Measurements from ENCODE around the gene SOX1.

The SOX1 gene

DNA sequence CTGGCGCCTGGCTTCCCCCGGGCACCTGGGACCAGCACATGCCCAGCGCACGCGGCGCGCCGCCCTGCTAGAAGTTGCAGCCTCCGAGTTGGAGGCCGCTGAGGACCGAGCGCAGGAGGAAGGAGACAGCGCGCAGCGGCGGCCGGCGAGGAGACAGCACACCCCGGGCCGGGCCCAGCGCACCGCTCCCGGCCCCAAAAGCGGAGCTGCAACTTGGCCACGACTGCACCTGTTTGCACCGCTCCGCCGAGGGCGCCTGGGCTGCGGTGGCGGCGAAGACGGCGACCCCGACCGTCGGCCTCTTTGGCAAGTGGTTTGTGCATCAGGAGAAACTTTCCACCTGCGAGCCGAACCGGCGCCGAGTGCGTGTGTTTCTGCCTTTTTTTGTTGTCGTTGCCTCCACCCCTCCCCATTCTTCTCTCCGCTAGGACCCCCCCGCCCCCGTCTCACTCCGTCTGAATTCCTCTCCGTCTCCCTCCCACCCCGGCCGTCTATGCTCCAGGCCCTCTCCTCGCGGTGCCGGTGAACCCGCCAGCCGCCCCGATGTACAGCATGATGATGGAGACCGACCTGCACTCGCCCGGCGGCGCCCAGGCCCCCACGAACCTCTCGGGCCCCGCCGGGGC is at the start of gene SOX1:
SOX1 (plus strand) TSS at position 34 of the 626 bp plus-strand sequence; CDS start at position 544, 510 bp downstream.
- no peak for DNase-seq

DNA sequence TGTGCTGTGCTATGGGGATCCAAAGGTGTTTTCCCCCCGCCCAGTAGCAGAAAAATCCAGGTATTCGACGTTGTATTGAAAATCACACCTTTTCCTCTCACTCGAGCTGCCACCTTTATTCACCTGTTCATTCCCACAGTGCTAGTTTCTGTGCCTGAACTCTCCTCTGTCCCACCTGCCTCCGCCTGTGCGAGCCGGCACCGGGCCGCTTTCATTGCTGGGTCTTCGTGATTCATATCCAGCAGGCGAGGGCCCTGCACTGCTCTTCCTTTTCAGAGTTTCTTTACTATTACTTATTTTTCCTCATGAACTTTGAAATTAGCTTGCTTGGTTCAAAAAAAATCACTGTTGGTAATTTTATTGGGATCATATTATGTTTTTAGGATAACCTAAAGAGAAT is 42.4 kb upstream of the SOX1 start:
- no peak for DNase-seq

DNA sequence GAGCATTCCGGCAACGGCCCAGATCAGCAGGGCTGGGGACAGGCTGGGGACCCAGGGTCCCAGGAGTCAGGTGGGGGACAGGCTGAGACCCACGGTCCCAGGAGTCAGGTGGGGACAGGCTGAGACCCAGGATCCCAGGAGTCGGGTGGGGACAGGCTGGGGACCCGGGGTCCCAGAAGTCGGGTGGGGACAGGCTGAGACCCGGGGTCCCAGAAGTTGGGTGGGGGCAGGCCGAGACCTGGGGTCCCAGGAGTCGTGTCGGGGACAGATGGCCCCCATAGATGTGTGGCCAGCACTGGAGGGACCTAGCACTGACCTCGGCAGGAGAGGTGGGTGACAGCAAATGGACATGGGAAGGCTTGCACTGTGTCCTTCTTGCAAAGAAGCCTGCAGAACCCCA is 39.7 kb upstream of the SOX1 start:
- DNase-seq, result no peak

DNA sequence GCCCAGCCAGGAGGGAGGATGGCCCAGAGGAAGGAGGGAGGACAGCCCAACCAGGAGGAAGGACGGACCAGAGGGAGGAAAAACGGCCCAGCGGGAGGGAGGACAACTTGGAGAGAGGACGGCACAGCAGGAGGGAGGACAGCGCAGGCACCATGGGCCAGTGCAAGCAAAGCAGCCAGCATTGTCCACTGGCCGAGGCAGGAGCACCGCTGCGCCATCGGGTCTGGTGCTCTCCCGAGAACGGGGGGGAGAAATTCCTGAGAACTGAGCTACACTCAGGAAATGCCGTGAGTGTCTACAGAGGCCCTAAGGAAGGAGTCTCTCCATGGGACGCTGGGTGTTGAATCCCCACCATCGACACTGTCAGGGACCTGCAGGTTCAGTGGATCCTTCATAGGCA is 38.5 kb upstream of the SOX1 start:
- no peak for DNase-seq

DNA sequence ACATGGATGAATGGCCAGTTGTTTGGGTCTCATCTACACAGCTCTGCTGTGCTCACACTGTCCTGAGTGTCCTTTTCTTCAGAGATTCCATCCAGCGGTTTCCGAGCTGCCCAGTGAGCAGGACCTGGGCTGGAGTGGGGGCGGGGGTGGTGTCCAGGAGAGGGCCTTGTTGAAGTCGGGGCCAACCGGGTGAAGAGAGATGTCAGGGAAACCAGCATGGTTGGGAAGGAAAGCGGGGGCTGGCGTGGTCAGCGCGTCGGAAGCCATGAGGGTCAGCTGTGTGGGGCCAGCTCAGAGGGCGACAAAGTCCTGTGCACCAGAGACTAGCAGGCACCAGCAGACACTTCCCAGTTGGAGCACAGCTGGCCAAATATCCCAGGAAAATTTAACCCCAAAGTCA is 37.8 kb upstream of the SOX1 start:
- no peak for DNase-seq

DNA sequence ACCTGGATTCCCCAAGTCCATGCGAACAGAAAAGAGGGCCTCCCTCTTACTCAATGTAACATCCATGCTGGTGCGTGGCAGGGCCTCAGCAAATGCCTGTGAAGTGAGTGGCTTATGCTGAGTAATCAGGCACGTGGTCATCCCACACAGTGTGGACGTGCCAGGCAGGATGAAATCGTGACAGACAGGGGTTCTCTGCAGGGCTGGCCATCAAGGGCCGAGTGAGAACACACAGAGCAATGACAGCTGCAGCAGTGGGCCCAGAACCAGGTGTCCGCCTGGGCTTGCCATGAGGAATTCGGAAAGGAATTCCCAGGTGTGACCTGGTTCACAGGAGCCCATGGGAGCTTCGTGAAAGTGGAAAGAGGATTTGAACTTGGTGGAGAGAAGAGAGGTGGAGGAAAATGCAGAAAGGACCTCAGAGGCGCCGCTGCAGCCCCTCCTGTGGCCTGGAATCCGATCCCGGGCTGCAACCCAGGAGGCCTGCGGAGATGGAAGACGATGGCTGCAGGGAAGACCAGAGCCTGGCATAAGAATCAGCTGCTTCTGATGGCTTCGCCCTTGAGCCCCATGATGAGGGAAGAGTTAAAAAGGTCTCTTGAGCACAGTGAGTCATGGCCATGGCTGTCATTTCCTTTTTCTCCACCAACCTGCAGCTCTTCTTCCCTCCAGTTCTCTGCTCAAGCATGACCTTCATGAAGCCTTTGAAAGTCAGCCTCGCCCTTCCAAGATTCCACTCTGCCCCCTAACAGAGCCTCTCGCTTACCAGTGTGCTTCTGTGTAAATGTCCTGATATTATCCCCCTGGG is 34.6 kb upstream of the SOX1 start:
- no peak for DNase-seq

DNA sequence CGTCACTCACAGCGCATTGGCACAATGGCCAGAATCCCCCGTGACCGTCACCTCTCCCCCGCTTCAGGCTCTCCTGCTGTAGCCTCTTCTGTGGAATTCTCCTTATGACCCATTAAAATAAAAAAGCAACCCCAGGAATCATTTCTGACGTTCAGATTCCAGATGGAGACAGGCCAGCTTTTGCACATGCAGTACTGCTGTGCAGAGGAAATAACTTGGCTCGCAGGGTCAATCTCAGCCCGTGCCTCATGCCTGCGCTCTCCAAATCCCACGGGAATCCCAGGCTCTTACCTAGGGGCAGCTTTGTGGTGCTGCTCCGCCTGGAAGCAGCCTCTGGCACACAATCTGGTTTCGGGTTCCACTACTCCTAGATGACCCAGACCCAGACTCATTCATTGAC is 32.7 kb upstream of the SOX1 start:
- no peak for DNase-seq

DNA sequence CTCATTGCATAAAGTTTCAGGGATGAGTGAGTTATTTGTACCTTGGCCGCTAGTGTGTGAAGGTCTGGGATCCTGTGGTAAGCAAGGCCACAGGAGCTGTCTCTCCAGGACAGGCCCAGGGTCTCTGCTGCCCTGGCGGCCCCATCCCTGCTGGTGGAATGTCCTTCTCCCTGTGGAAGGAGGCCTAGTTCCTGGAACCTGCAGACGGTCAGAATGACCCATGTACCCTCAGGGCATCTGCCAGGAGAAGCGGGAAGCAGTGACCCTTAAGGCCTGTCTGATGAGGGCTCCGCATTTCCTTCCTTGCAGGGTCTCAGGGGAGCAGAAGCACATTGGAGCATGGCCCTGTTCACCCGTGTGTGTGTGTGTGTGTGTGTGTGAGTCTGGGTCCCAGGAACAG is 32.1 kb upstream of the SOX1 start:
- no peak for DNase-seq

DNA sequence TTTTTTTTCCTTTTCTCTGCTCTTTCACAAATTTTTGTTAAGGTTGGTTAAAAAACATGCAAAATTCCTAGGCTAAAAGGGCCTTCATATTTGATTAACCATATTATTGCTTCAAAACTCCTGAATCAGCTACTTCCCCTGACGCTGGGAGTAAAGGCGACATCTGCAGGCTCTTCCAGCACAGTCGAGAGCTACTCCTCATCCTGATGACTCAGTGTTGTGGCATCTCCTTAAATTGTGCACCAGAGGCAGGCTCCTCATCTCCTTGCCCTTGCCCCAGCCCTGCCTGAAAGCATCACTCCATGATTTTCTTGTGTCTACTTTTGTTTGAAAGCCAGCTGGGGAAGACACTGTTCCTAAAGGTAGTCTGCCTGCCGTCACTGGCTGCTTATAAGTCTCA is 24.5 kb upstream of the SOX1 start:
- no peak for DNase-seq

DNA sequence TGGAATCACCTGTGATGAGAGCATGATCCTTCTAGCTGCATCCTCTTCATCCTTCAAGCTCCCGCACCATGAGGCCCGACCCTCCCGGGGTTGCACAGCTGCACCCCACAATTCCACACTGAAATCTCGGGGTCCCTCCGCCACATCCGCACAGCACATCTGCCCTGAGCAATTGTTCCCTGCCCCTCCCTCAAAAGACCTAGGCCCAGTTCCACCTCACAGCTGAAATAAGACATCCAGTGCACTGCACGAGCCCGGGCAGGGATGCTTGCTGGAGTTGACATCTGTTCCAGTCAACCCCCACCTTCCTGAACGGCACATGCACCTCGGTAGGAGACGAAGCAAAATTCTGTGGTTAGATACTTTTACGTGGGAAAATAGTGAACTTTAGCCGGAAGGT is 14.7 kb upstream of the SOX1 start:
- no peak for DNase-seq

DNA sequence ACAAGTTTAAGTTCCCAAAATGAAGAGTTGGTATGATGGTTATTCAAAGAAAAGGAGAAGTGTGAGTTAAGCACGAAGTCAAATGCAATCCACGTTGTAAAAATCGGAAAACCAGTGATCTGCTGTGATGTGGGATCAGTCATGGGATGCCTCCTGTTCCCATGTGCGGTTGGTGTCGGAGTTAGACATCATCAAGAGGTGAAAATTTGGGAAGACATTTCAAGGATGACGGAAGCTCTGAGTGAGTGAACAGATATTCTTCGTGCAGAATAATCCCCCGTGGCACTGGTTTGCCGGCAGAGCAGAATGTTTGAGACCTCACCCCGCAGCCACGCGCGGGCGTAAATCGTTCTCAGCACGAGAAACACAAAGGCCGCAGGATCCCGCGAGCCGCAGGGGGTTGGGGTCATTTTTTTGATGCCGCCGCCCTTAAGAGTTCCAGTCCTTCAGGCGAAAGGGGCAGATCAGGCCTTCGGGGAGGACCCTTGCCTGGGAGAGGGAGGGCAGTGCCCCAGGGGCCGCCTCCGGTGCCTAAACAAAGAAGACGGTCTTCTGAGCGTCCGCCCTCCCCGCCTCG is 13.7 kb upstream of the SOX1 start:
- no peak for DNase-seq

DNA sequence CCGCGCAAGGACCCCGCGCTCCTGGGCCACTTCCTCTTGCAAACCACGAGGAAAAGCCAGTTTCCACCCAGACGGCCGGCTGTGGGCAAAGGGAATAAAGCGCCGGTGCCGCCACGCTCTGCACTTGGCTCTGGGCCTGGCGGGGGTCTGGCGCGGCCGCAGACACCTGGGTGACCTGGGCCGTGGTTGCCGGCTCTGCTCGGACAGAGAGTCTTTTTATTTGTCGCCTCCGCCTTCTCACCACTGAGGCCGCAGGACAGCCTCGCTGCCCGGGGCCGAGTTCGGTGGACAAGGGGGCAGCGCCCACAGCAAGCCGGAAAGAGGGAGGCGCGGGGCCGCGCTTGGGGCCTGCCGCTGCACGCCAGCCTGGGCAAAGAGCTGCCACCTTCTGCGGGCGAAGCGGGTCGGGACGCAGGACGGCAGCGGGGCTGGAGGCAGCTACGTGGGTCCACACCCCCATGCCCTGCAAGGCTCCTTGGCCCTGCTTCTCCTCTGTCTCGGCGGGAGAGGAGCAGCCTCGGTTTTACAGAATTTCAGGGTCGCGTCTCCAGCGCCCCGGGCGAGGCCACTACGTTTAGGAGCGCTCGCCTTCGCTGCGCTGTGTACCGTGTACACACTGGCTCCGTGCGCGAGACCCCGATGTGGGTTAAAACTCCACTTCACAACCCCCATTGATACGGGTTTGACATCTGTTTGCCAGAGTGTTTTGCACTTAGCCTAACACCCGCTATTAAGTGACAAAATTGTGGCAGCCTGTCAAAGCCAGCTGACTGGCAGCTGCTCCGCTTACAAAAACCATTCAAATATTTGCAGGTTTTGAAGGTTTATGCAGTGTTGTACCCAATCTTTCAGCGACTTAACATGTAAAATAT is 13.0 kb upstream of the SOX1 start:
- no peak for DNase-seq

DNA sequence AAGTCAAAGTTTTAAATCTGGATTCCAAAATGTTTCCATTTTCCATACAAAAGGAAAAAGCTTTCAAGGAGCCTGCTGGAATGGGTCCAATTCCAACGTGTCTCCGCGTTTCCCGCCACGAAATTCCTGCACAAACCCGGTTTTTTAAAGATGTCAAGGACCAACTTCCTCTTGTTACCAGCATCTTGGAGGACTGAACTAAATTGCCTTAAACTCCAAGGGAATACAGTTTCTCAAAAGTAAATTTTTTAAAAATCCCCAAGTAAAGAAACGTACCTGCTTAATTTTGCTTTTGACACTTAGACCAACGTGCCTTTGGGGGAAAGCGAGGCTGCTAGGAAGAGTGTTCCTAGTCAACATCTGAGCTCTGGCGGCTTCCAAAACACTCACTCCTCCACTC is 12.3 kb upstream of the SOX1 start:
- DNase-seq, result no peak

DNA sequence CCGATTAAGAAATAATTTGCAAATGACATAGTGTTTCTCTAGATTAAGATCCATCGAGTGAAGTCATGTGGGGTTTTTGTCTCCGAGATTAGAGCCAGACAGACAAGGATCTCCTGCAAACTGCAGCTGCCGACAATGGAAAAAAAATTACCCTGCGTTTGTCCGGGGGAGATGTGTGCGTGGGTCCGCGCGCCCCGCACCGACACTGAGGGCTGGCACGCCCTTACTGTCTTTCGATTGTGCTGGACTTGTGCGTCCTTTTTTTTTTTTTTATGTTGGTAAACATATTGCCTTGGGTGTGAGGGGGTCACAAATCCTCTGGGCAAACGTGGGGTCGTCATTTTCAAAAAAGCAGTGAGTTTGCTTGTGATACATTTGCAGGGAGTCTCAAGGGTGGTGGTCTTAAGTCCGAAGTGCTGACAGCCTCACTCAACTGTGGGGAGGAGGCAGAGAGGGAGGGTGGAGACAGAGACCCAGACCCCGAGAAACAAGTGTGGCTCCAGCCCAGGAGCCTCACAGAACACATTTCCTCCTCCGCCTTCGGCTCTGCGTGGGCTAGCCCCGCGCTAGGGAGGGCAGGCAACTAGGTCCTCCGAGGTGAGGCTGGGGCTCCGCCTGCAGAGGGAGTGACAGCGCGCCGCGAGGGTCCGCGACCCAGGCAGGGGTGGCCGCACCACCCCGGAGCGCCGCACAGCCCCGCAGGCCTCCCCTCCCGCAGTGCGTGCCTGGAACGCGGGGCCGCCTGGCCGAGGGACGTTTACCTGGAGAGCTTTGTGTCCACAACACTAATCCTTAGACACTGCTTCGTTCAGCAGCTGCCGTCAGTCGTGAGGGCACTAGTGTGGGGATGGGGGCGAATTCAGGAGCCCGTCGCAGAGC is 11.7 kb upstream of the SOX1 start:
- DNase-seq, result no peak

DNA sequence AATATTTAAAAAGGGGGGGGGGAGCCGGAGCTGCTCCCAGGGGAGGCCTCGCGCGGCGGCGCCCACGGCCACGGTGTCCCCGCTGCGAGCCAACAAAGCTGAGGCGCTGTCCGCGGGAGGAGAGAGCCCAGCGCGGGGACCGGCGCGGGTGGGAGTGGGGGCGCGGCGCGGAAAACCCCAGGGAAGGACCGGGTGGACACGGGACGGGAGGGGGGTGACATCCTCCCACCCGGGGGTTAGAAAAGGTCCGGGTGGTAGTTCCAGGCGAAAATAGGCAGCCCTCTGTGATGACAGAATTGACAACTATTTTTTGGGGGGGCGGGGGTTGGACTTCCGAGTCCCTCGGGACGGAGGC is 11.1 kb upstream of the SOX1 start:
- DNase-seq, result no peak

DNA sequence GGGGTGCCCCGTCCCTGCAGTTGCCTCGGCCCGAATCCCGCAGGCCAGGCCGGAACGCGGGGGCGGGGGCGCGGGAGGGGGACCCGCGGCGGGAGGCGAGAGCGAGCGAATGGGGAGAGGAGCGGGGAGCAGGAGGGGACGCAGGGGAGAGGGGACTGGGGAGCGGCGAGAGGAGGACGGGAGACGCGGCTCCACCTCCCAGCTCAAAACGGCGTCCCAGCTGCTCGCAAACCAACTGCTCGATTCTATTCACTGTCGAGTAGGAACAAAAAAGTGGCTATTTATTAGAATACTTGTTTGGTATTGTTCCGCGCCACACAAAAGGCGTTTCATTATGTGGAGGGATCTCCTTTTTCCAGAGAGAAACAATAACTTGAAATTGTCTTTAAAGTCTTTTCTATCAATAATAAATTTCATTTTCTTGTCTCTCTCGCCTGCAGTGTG is 10.6 kb upstream of the SOX1 start:
- DNase-seq, result no peak

DNA sequence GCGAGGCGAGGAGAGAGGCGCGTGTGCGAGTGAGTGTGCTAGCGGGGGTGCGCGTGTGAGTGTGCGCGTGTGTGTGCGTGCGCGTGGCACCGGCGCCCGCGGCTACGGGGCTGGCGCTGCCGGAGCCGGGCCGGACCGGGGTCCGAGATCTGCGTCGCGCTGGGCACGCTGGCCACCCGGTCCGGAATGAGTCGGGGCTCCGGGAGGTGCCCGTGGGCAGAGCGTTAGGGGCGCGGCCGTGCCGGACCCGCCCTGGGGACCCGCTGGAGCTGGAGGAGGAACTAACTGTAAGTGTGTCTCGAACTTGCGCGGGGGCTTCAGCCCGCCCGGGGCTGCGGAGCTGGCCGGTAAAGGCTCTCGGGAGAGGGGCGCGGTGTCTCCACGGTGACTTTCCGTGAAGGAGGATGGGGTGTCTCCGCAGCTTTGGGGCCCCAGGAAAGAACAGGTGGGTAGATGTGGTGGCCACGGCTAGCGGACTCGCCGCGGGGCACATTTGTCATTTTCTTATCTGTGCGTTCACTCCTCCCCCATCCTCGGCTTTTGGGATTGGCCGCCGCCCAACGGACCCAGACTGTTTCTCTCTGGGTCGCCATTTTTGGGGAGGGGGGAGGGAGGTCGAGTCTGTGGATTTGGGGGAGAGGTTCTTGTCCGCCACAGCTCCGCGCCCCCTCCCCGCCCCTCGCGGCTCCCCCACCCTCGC is 10.1 kb upstream of the SOX1 start:
- no peak for DNase-seq

DNA sequence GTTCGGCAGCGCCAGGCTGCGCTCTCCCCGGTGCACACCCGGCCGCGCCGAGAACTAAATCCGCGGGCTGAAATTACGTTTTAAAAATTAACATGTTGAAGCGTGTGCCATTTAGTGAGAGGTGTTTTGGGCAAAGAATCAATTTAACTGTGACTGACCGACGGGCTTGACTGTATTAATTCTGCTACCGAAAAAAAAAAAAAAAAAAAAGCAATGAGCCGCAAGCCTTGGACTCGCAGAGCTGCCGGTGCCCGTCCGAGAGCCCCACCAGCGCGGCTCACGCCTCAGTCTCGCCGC is 9.6 kb upstream of the SOX1 start:
- DNase-seq, result no peak

DNA sequence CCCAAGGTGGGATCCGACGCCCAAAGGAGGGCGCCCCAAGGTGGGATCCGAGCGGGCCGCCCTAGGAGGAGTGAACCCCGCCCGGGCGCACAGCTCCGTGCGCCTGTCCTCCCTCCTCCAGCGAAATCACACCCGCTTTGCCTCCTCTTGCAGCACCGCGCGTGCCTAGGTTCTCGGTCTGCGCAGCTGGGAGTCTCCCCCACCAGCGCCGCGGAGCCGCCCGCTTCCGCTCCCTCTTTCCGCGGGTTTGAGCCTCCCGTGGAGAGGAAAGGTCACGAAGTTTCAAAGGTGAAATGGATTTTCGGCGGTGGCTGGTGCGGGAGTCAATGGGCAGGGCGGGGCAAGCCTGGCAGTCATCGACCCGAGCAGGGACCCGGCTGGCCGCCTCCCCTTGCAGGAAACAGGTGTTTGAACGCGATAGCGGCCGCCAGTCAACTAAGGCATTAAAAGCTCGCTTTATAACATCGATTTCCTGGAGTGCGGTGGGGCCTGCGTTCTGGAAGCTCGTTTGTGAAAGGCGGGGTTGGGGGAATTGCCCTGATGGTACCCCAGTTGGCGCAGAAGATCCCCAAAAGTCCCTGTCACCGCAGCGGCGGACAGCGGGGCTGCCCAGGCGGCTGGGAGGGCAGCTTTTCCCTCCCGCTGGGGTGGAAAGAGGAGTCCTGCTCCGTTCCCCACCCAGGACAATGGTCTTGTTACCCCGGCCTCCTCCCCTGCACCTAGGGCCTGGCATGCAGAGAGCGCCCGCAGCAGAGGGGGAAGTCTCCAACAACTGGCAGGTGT is 9.0 kb upstream of the SOX1 start:
- DNase-seq, result no peak

DNA sequence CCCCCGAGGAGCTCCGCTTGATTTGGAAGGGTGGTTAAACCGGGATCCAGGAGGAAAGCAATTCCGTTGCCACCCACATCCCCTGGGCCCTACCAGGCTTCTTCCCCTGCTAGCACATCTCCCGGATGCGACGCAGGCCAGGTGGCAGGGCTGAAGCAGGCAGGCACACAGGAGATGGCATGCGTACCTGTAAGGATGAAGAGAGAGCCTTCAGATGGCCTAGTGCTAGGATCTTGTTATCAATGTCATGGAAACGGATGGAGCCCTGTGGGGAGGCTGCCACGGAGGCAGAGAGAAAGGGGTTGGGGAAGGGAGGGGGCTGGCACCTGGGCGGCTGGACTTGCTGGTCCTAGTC is 8.5 kb upstream of the SOX1 start:
- DNase-seq, result no peak

DNA sequence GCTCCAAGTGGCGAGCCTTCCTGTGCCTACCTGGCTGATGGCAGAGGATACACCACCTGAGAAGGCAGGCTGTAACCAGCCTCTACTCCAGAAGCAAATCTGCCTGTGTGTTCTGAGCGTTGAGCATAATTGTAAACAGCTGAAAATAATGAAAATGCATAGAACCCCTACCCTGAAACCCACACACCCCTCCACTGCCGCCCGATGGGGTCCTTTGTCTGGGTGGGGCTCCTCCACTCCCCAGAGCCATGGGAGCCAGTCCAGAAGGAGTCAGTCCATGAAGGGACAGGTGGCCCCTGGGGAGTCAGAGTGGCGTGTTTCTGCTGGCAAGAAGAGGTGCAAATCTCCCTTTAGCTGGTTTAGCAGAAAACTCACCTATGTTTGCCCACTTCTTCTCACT is 8.0 kb upstream of the SOX1 start:
- no peak for DNase-seq
